Measurements from ENCODE around the gene PIP5K1B. TPM values are rescaled to one million over a fixed set of nuclear protein-coding genes. Genes with fewer than 3 reads are reported as not detected.

PIP5K1B gene, protein sequence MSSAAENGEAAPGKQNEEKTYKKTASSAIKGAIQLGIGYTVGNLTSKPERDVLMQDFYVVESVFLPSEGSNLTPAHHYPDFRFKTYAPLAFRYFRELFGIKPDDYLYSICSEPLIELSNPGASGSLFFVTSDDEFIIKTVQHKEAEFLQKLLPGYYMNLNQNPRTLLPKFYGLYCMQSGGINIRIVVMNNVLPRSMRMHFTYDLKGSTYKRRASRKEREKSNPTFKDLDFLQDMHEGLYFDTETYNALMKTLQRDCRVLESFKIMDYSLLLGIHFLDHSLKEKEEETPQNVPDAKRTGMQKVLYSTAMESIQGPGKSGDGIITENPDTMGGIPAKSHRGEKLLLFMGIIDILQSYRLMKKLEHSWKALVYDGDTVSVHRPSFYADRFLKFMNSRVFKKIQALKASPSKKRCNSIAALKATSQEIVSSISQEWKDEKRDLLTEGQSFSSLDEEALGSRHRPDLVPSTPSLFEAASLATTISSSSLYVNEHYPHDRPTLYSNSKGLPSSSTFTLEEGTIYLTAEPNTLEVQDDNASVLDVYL
- 12.6 TPM for polyA plus RNA-seq (2012; ENCODE audit: missing spikeins)

DNA sequence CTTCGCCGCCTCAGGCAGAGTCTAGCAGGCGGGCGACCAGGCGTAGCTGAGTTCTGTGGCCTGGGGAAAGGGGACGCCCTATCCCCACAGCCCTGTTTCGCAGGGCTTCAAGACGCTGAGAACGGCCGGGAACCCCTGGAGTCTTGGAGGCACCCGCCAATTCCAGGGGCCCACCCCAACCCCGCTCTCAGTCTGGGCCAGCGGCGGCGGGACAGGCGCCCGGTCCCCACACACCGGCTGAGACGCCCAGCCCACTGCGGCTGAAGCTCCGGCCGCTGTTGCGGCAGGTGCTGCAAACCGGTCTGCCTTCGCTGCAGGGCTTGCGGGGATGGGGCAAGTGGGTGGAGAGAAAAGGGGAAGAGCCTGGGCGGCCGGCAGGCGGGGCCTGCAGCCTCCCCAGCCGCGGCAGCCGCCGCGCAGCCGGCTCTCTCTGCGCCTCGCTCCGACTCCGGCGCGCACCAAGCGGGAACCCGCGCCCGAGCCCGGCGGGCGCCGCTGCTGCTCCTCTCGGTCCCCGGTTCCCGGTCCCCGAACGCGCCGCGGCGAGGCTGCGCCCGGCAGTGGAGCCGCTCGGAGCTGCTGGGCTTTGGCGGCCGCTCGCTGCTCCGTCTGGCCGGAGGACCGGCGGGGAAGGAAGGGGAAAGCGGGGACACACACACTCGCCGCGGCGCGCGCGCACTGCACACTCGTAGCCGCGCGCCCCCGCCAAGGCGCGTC, at the start of gene PIP5K1B:
TSS of gene PIP5K1B (plus strand) at position 427 of the 717 bp plus-strand sequence. CDS start 117,375 bp downstream, outside the sequence.
- DNase-seq (ENCODE audit: insufficient read length) (peak; percentile 82), FAIRE-seq (no peak)
- no peak; the same call in none of the 2 replicates for TF ChIP-seq POLR2AphosphoS5 (IDR thresholded peaks at IDR 0.05; ENCODE audit: low read depth, low read length)
- peak; percentile 73 for TF ChIP-seq POLR2A (IDR thresholded peaks at IDR 0.05; ENCODE audit: low read depth, low read length)
- 0 out of 2 replicates have a peak, but pooled peaks have one; percentile 19 for TF ChIP-seq TAF1 (IDR thresholded peaks at IDR 0.05; ENCODE audit: borderline replicate concordance, low read depth, low read length)

DNA sequence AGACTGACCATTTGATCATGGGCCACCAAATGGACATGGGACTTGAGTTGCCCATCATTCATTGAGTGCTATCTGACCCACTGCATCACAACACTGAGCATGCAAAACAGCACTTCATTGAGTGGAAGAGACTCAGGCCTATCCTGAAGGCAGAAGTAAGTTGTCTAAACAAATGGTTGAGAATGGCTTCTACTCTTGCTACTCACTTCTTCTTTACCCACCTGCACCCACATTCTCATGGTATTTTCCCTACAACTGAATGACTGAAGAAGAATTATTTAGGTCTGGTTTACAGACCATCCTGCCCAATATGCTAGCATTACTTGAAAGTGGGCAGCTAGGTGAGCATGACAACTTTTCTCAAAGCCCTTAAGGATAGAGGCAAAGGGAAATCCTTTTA, 41.0 kb upstream of the PIP5K1B start:
- TF ChIP-seq POLR2AphosphoS5 (IDR thresholded peaks at IDR 0.05; ENCODE audit: low read depth, low read length) = no peak
- no peak for TF ChIP-seq TAF1 (IDR thresholded peaks at IDR 0.05; ENCODE audit: borderline replicate concordance, low read depth, low read length)
- TF ChIP-seq POLR2A (IDR thresholded peaks at IDR 0.05; ENCODE audit: low read depth, low read length) = no peak
- FAIRE-seq (no peak), DNase-seq (ENCODE audit: insufficient read length) (no peak)

DNA sequence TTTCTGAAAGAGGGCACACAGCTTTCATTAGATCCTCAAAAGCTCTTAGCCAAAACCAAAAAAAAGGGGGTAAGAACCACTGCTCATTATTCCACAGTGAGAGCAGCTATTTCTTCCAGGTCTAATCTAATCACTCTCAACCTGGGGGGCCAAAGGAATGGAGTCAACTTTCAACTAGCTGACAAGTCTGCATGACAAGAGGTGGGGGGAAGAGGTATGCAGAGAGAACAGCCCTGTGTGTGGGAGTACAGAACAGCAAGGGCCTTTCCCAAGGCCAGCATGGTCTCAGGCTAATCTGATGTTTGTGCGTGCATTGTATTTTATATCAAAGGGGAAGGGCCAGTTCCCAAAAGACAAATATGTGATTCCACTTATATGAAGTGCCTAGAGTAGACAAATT, 36.9 kb upstream of the PIP5K1B start:
- no peak for DNase-seq (ENCODE audit: insufficient read length)
- FAIRE-seq = no peak
- TF ChIP-seq POLR2AphosphoS5 (IDR thresholded peaks at IDR 0.05; ENCODE audit: low read depth, low read length) (no peak), POLR2A (IDR thresholded peaks at IDR 0.05; ENCODE audit: low read depth, low read length) (no peak), TAF1 (IDR thresholded peaks at IDR 0.05; ENCODE audit: borderline replicate concordance, low read depth, low read length) (no peak)

DNA sequence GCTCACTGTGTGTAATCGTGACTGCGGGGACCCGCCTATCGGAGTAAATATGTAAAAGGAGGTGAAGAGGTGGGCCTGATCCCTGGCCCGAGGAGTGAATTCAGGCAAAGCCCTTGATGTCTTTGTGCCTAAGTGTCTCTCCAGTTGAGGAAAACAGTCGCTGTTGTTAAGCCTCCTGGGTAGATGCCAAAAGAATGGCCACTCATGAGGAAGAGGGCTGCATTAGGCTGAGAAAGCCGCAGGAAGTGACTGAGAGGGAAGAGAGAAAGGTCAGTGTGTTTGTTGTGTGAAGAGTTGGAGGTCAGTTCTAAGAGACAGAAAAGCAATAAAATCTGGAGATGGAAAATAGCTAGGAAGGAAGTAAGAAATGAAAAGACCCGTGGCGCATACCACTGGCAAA, 35.8 kb upstream of the PIP5K1B start:
- DNase-seq (ENCODE audit: insufficient read length) (no peak), FAIRE-seq (no peak)
- TF ChIP-seq POLR2A (IDR thresholded peaks at IDR 0.05; ENCODE audit: low read depth, low read length) = no peak
- TF ChIP-seq TAF1 (IDR thresholded peaks at IDR 0.05; ENCODE audit: borderline replicate concordance, low read depth, low read length) = no peak
- no peak for TF ChIP-seq POLR2AphosphoS5 (IDR thresholded peaks at IDR 0.05; ENCODE audit: low read depth, low read length)

DNA sequence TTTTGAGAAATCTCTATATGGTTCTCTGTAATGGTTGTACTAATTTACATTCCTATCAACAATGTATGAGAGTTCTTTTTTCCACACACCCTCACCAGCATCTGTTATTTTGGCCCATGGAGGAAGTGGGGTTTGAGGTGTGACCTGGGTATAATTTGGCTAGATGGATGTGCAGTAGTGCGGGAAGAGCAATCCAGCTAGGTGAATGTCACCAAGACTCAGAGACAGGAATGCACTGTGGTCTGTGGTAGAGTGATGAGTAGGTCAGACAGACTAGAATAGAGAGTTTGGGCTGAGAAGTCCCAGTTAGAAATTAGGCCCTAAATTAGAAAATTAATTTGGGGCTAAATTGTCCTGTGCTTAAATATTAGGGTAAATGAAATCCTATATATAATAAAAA, 32.8 kb upstream of the PIP5K1B start:
- DNase-seq (ENCODE audit: insufficient read length) (no peak), FAIRE-seq (no peak)
- TF ChIP-seq POLR2AphosphoS5 (IDR thresholded peaks at IDR 0.05; ENCODE audit: low read depth, low read length) = no peak
- TF ChIP-seq TAF1 (IDR thresholded peaks at IDR 0.05; ENCODE audit: borderline replicate concordance, low read depth, low read length) = no peak
- TF ChIP-seq POLR2A (IDR thresholded peaks at IDR 0.05; ENCODE audit: low read depth, low read length) = no peak

DNA sequence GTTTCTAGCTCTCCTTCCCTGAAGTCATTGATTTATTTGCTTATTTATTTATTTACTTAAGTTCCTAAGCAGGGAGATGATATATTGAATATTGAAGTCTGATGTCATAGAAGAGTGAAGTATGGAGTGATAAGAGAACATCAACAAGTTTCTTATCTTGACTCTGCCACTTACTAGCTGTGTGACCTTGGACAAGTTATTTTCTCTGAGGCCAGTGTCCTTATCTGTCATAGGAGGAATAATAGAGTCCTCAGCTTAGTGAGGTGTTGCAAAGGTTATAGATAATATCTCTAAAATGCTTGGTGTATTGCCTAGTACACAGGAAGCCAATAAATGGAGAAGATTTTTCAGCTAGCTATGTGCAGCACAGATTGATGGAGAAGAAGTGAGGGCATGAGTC, 32.4 kb upstream of the PIP5K1B start:
- no peak for FAIRE-seq
- DNase-seq (ENCODE audit: insufficient read length) = no peak
- TF ChIP-seq TAF1 (IDR thresholded peaks at IDR 0.05; ENCODE audit: borderline replicate concordance, low read depth, low read length) (no peak), POLR2AphosphoS5 (IDR thresholded peaks at IDR 0.05; ENCODE audit: low read depth, low read length) (no peak), POLR2A (IDR thresholded peaks at IDR 0.05; ENCODE audit: low read depth, low read length) (no peak)

DNA sequence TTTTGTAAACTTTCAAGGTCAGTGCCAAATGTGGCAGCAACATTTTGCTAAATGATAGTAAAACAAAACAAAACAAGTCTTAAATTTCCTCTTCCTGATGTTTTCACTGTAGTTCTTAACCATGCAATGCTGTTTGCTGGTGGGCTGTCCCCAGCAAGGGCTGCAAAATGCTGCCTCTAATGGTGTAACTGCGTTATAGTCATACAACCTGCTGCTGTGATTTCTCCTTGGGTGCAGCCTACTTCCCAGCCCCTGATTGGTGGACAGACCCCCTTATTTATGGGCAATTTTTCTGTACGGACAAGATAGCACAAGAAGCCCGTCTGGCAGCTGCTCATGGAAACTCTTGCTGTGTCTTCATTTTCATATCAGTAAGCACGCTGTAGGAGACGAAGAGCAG, 26.6 kb upstream of the PIP5K1B start:
- no peak for DNase-seq (ENCODE audit: insufficient read length)
- TF ChIP-seq POLR2AphosphoS5 (IDR thresholded peaks at IDR 0.05; ENCODE audit: low read depth, low read length) (no peak), TAF1 (IDR thresholded peaks at IDR 0.05; ENCODE audit: borderline replicate concordance, low read depth, low read length) (no peak), POLR2A (IDR thresholded peaks at IDR 0.05; ENCODE audit: low read depth, low read length) (no peak)
- FAIRE-seq = peak; percentile 46

DNA sequence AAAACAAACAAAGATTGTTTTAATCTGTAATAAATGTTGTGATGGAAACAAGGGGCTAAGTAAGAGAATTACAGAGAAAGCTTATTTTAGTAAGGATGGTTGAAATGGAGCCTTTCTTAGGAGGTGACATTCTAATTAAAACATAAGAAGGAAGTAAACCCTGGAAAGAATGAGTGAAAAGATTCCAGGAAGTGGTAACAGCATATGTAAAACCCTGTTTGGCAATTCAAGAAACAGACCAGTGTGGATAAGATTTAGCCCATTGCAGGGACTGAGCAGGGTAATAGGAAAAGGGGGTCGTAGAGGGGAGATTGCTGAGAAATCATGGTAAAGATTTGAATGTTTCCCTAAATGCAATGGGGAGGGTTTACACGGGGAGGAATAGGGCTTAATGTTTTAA, 21.6 kb upstream of the PIP5K1B start:
- TF ChIP-seq POLR2AphosphoS5 (IDR thresholded peaks at IDR 0.05; ENCODE audit: low read depth, low read length) = no peak
- TF ChIP-seq TAF1 (IDR thresholded peaks at IDR 0.05; ENCODE audit: borderline replicate concordance, low read depth, low read length) = no peak
- TF ChIP-seq POLR2A (IDR thresholded peaks at IDR 0.05; ENCODE audit: low read depth, low read length) = no peak
- FAIRE-seq (peak; percentile 24), DNase-seq (ENCODE audit: insufficient read length) (no peak)

DNA sequence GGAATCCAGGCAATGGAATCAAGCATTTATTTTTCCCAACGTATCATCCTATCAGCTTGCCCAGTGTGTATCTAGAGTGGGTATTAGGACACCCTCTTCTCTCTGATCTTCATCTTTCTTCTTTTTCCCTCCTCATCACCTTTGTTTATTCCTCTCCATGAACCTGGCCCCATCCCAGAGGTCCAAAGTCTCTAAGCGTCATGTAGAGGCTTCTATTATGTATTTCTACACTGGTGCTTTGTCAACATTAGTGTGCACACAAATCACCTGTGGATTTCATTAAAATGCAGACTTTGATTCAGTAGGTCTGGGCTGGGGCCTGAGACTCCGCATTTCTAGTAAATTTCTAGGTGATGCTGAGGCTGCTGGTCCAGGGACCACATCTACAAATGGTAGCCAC, 19.8 kb upstream of the PIP5K1B start:
- TF ChIP-seq POLR2A (IDR thresholded peaks at IDR 0.05; ENCODE audit: low read depth, low read length) (no peak), POLR2AphosphoS5 (IDR thresholded peaks at IDR 0.05; ENCODE audit: low read depth, low read length) (no peak), TAF1 (IDR thresholded peaks at IDR 0.05; ENCODE audit: borderline replicate concordance, low read depth, low read length) (no peak)
- no peak for DNase-seq (ENCODE audit: insufficient read length)
- FAIRE-seq = no peak

DNA sequence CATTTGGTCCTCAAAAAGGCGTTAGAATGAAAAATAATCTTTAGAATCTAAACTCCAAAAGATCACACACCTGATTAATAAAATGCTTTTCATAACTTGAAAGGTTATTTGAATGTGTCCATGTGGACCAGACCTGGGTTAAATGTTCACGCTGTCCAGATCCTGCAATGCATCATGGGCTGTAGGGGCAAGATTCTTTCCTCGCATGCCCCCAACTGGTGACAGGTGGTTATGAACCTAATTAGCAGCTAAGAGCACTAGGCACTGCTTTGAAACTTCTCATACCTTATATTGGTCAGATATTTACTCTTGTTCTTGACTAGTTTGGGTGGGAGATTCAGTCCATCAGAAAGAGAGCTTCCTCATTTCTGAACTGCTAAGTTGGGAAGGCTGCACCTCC, 19.3 kb upstream of the PIP5K1B start:
- DNase-seq (ENCODE audit: insufficient read length) (no peak), FAIRE-seq (peak; percentile 96)
- TF ChIP-seq POLR2AphosphoS5 (IDR thresholded peaks at IDR 0.05; ENCODE audit: low read depth, low read length) (no peak), POLR2A (IDR thresholded peaks at IDR 0.05; ENCODE audit: low read depth, low read length) (no peak), TAF1 (IDR thresholded peaks at IDR 0.05; ENCODE audit: borderline replicate concordance, low read depth, low read length) (no peak)

DNA sequence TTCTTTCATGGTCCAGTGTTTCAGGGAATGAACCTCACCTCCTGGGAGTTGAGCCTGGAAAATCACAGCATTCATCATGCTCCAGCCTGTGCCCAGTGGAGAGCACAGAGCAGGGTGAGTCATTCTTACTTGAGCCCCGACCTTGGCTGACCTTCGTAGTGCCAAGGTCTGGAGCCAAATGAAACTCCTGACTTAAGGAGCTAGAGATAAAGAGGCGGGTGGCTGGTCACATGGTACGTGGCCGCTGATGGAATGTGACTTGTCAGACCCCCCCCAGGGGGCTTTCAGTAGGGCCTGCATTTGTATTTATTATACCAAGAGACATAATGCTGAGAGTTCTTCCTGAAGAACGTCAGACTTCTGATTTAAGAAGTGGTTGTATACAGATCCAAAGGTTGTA, 15.0 kb upstream of the PIP5K1B start:
- TF ChIP-seq POLR2A (IDR thresholded peaks at IDR 0.05; ENCODE audit: low read depth, low read length) (no peak), POLR2AphosphoS5 (IDR thresholded peaks at IDR 0.05; ENCODE audit: low read depth, low read length) (no peak), TAF1 (IDR thresholded peaks at IDR 0.05; ENCODE audit: borderline replicate concordance, low read depth, low read length) (no peak)
- FAIRE-seq (no peak), DNase-seq (ENCODE audit: insufficient read length) (no peak)
